GM12878 (cell line): ENCODE measurements around the gene SASH1. TPM values are rescaled to one million over a fixed set of nuclear protein-coding genes. Genes with fewer than 3 reads are reported as not detected.

Source experiments
- BCL3 ChIP-seq: IDR thresholded peaks from 2 replicates; pipeline ENCODE4 v1.6.1; 2011; ENCODE audit warnings: borderline replicate concordance, low read depth, mild to moderate bottlenecking, moderate library complexity, low read length; ENCODE audit not compliant: insufficient read depth, poor library complexity, severe bottlenecking
- CREB1 ChIP-seq: IDR thresholded peaks from 2 replicates; pipeline ENCODE4 v1.6.1; 2012; ENCODE audit warnings: low read depth, mild to moderate bottlenecking, inconsistent platforms
- E4F1 ChIP-seq: fragments of 450-650 bp; IDR thresholded peaks from 2 replicates; pipeline ENCODE4 v1.6.1; 2018; ENCODE audit warnings: borderline replicate concordance, mild to moderate bottlenecking; ENCODE audit not compliant: partially characterized antibody
- ELK1 ChIP-seq: IDR thresholded peaks from 2 replicates; pipeline ENCODE4 v1.6.1; 2012; ENCODE audit warnings: low read depth, low read length, improper control_type of control experiment
- FOXM1 ChIP-seq: IDR thresholded peaks from 2 replicates; pipeline ENCODE4 v1.6.1; 2012; ENCODE audit warnings: low read depth, mild to moderate bottlenecking, inconsistent platforms, low read length, moderate library complexity
- IKZF1 ChIP-seq: fragments of 450-650 bp; conservative IDR thresholded peaks from 2 replicates; pipeline ENCODE4 v1.6.1; 2017; ENCODE audit warnings: antibody characterized with exemption, mild to moderate bottlenecking
- IKZF2 ChIP-seq, 2 experiments: fragments of 450-650 bp; IDR thresholded peaks; 2 replicates each; pipeline ENCODE4 v1.6.1; 2017; ENCODE audit warnings: mild to moderate bottlenecking in 2 of 2, moderate library complexity in 2 of 2
- KLF5 ChIP-seq: fragments of 450-650 bp; IDR thresholded peaks from 2 replicates; pipeline ENCODE4 v1.6.1; 2014; ENCODE audit warnings: mild to moderate bottlenecking; ENCODE audit not compliant: partially characterized antibody
- MEF2A ChIP-seq: IDR thresholded peaks from 2 replicates; pipeline ENCODE4 v1.6.1; 2011; ENCODE audit warnings: low read depth, mild to moderate bottlenecking, low read length, moderate library complexity; ENCODE audit not compliant: insufficient read depth
- MLLT1 ChIP-seq: fragments of 450-650 bp; IDR thresholded peaks from 2 replicates; pipeline ENCODE4 v1.6.1; 2016; ENCODE audit warnings: mild to moderate bottlenecking
- MYC ChIP-seq: IDR thresholded peaks from 2 replicates; pipeline ENCODE4 v1.6.1; 2011; ENCODE audit warnings: mild to moderate bottlenecking, low read length, moderate library complexity, inconsistent platforms; ENCODE audit not compliant: insufficient read depth, insufficient replicate concordance, insufficient read length, severe bottlenecking
- NFYA ChIP-seq: IDR thresholded peaks from 2 replicates; pipeline ENCODE4 v1.6.1; 2011; ENCODE audit warnings: low read depth, mild to moderate bottlenecking, low read length, improper control_type of control experiment, borderline replicate concordance
- NFYB ChIP-seq: IDR thresholded peaks from 2 replicates; pipeline ENCODE4 v1.6.1; 2011; ENCODE audit warnings: low read depth, mild to moderate bottlenecking, low read length, improper control_type of control experiment, moderate library complexity; ENCODE audit not compliant: insufficient read depth
- NR2C2 ChIP-seq: IDR thresholded peaks from 2 replicates; pipeline ENCODE4 v1.6.1; 2011; ENCODE audit warnings: borderline replicate concordance, low read depth; ENCODE audit not compliant: control insufficient read depth, insufficient read length
- RAD51 ChIP-seq: fragments of 450-650 bp; IDR thresholded peaks from 2 replicates; pipeline ENCODE4 v1.6.1; 2016; ENCODE audit warnings: moderate library complexity, mild to moderate bottlenecking, inconsistent platforms
- RUNX3 ChIP-seq: IDR thresholded peaks from 2 replicates; pipeline ENCODE4 v1.6.1; 2012; ENCODE audit warnings: low read length, inconsistent platforms
- SMARCA5 ChIP-seq: fragments of 450-650 bp; IDR thresholded peaks from 2 replicates; pipeline ENCODE4 v1.6.1; 2017; ENCODE audit warnings: mild to moderate bottlenecking
- TBL1XR1 ChIP-seq: IDR thresholded peaks from 2 replicates; pipeline ENCODE4 v1.6.1; 2012; ENCODE audit warnings: low read depth, low read length, improper control_type of control experiment
- TCF3 ChIP-seq: IDR thresholded peaks from 2 replicates; pipeline ENCODE4 v1.6.1; 2012; ENCODE audit warnings: low read depth, mild to moderate bottlenecking, low read length, borderline replicate concordance; ENCODE audit not compliant: insufficient read depth
- USF2 ChIP-seq: IDR thresholded peaks from 2 replicates; pipeline ENCODE4 v1.6.1; 2011; ENCODE audit warnings: low read depth, low read length, improper control_type of control experiment, borderline replicate concordance
- YY1 ChIP-seq: IDR thresholded peaks from 2 replicates; pipeline ENCODE4 v1.6.1; 2011; ENCODE audit warnings: low read depth, mild to moderate bottlenecking, low read length
- polyA plus RNA-seq, 11 experiments: library from polyadenylated mRNA; depleted of rRNA in 4 of 11; unstranded in 6 of 11; stranded (reverse) in 5 of 11; fragments of >200 nt; fragmentation: Nextera tagmentation in 4 of 11; fragmentation: Illumina TruSeq in 1 of 11; extraction: Ambion mirVana in 4 of 11; extraction: Trizol in 1 of 11; gene quantifications; 1 replicate in 1 of 11; 2 replicates in 10 of 11; pipeline versions ENCODE4 v1.2.1 to v1.2.3, GENCODE V29; 2011 to 2016; ENCODE audit warnings: inconsistent platforms in 2 of 11, missing spikeins in 2 of 11, low read depth in 1 of 11
- total RNA-seq, 4 experiments: library from RNA; depleted of rRNA in 3 of 4; stranded (reverse); fragments of >200 nt in 3 of 4; fragmentation: Illumina TruSeq in 1 of 4; extraction: Trizol in 1 of 4; gene quantifications; 2 replicates each; pipeline versions ENCODE4 v1.2.1 to v1.2.3, GENCODE V29; 2013 to 2021

The SASH1 gene
- total and polyA plus RNA-seq, 10 of the 15 experiments (the other 5 are each of a cell fraction or from before 2014, with no cell fraction given), result 0.01 to 0.73 (median 0.14) TPM; not detected in 4

GRCh38 chr6:148566664-148567350 lies 224.2 kb downstream of the SASH1 start (continued):
- no peak for TF ChIP-seq E4F1
- TF ChIP-seq SMARCA5, result no peak
- TF ChIP-seq NFYA, result no peak
- no peak for TF ChIP-seq MEF2A
- peak; percentile 71; the same call in 1 of the 2 replicates for TF ChIP-seq RUNX3
- TF ChIP-seq KLF5, result no peak
- no peak for TF ChIP-seq FOXM1
- TF ChIP-seq TBL1XR1, result no peak
- no peak for TF ChIP-seq NR2C2
- peak; percentile 60; the same call in 1 of the 2 replicates for TF ChIP-seq YY1
- TF ChIP-seq IKZF2 (IDR thresholded peaks at IDR 0.05), result 0 out of 4 replicates have a peak, but pooled peaks of 1 of the 2 experiments have one; percentile 20
- TF ChIP-seq ELK1, result no peak
- TF ChIP-seq MYC, result no peak
- TF ChIP-seq CREB1, result no peak
- TF ChIP-seq MLLT1, result 0 out of 2 replicates have a peak, but pooled peaks have one; percentile 42
- TF ChIP-seq IKZF1, result peak; percentile 30; the same call in 1 of the 2 replicates
- TF ChIP-seq RAD51, result no peak
- TF ChIP-seq USF2, result no peak
- no peak for TF ChIP-seq TCF3
- no peak for TF ChIP-seq NFYB
- no peak for TF ChIP-seq BCL3
